ENCODE measurements around the gene ZDHHC20. TPM values are rescaled to one million over a fixed set of nuclear protein-coding genes. Genes with fewer than 3 reads are reported as not detected.

ZDHHC20 gene
- total RNA-seq, 1 donor from 2014 or later = 87.3 TPM

- intact Hi-C loops (cut with micrococcal nuclease) = no loop called here
Observed at GRCh38 chr13:21364357-21364756, 94.7 kb downstream of the ZDHHC20 start.

DNA sequence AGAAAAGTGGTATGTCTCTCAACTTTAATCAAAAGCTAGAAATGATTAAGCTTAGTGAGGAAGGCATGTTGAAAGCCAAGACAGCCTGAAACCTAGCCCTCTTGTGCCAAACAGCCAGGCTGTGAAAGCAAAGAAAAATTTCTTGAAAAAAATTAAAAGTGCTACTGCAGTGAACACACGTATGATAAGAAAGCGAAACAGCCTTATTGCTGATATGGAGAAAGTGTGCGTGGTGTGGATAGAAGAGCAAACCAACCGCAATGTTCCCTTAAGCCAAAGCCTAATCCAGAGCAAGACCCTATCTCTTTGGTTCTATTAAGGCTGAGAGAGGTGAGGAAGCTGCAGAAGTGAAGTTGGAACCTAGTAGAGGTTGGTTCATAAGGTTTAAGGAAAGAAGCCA lies 96.4 kb downstream of the ZDHHC20 start:
- intact Hi-C loops (cut with micrococcal nuclease) = no loop called here

DNA sequence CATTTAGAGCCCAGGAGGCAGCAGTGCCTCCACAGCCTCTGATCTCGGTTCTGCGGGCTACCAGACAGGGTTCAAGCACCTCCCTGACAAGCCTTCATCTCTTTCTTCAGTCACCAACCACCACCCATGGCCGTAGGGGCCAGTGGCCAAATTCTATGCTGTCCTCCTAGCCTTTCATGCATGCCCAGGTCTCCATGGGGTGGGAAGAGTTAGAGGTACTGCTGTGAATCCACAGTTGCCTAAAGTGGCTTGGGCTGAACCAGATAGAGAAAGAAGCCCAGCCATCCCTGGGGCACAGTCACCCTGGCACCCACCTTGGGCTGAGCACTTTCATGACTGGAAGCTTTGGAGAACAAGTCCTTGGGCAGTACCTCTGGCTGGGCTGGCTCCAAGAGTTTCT lies 97.4 kb downstream of the ZDHHC20 start:
- intact Hi-C loops (cut with micrococcal nuclease) = no loop called here

- intact Hi-C loops (cut with micrococcal nuclease) = no loop called here
Observed at GRCh38 chr13:21361123-21361522, 98.0 kb downstream of the ZDHHC20 start.

- intact Hi-C loops (cut with micrococcal nuclease) = no loop called here
Observed at GRCh38 chr13:21360463-21360862, 98.6 kb downstream of the ZDHHC20 start.

GRCh38 chr13:21359855-21360254 lies 99.2 kb downstream of the ZDHHC20 start:
- intact Hi-C loops (cut with micrococcal nuclease) = no loop called here

DNA sequence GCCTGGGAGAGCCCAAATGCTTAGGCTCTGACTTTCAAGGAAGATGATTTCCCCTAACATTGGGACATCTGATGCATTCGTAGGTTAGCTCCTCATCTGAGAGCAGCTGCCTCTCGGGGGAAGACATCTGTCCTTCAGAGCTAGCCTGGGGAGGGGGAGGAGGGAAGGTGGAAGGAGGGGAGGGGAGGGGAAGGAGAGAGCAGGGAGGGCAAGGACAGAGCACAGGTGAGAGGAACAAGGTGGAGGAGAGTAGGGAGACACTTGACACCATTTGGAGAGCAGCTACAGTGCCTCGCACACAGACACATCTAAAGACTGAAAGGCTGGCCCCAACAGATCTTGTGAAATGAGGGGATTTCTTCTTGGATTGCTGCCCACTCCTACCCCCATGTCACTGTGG lies 103.8 kb downstream of the ZDHHC20 start:
- intact Hi-C loops (cut with micrococcal nuclease) = no loop called here

- intact Hi-C loops (cut with micrococcal nuclease) = no loop called here
Observed at GRCh38 chr13:21354721-21355120, 104.4 kb downstream of the ZDHHC20 start.

- intact Hi-C loops (cut with micrococcal nuclease) = no loop called here
Observed at GRCh38 chr13:21348488-21349120, 110.5 kb downstream of the ZDHHC20 start.

GRCh38 chr13:21347753-21348318 lies 111.3 kb downstream of the ZDHHC20 start:
- intact Hi-C loops (cut with micrococcal nuclease) = no loop called here

DNA sequence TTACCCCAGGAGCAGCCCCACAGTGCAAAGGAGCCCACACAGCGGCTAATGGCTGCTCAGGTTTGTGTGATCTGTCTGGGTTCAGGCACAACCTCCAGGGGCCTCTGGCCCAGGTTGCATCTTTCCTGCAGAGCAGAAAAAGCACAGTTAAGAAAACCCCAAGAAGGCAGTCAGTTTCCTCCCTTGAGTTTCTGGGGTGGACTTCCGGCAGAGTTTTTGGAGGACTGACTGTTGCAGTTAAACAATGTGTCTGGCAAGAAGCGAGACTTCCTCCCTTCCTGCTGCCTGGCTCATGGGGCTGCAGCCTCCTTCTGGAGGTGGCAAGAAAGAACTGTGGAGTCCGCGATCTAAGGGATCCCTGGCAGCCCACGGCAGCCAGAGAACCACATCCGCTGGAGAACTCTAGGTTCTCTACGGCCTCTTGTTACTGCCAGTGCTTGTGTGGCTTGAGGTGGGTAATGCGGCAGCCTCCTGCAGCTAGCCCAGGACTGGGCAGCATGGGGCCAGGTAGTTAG lies 114.4 kb downstream of the ZDHHC20 start:
- intact Hi-C loops (cut with micrococcal nuclease) = loop anchor here (1.0 kb wide), 3 partner anchors 14 to 133 kb away; no protein-coding TSS in a partner anchor

GRCh38 chr13:21343659-21344058 lies 115.4 kb downstream of the ZDHHC20 start:
- intact Hi-C loops (cut with micrococcal nuclease) = loop anchor here (1.0 kb wide), 1 partner anchor 13 kb away; no protein-coding TSS in a partner anchor

- intact Hi-C loops (cut with micrococcal nuclease) = no loop called here
Observed at GRCh38 chr13:21342699-21343442, 116.2 kb downstream of the ZDHHC20 start.

GRCh38 chr13:21341637-21342422 lies 117.3 kb downstream of the ZDHHC20 start:
- intact Hi-C loops (cut with micrococcal nuclease) = no loop called here

GRCh38 chr13:21338639-21339278 lies 120.3 kb downstream of the ZDHHC20 start:
- intact Hi-C loops (cut with micrococcal nuclease) = no loop called here

DNA sequence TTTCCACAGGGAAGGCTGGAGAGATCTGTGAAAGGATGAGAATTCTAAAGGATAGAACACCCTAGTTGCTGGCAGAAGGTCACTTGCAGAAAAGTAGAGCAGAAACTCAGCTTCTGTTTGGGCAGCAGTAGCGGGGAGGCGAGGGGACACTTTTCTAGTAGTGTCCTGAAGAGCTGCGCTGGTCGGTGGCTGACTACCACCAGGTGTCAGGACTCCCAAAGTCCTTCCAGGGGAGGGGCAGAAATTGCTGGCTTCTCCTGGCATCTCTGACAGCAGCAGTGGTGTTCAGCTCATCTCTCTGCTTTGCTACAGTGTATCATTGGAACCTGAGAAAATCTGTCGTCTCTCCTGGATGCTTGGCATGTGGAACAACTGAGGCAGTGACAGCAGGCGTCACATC lies 120.9 kb downstream of the ZDHHC20 start:
- intact Hi-C loops (cut with micrococcal nuclease) = no loop called here

GRCh38 chr13:21336609-21337349 lies 122.3 kb downstream of the ZDHHC20 start:
- intact Hi-C loops (cut with micrococcal nuclease) = no loop called here

GRCh38 chr13:21333186-21333585 lies 125.9 kb downstream of the ZDHHC20 start:
- intact Hi-C loops (cut with micrococcal nuclease) = no loop called here

GRCh38 chr13:21330126-21330861 lies 128.8 kb downstream of the ZDHHC20 start:
- intact Hi-C loops (cut with micrococcal nuclease) = loop anchor here (1.0 kb wide), 1 partner anchor 14 kb away; no protein-coding TSS in a partner anchor
